ENCODE measurements around the gene ZBTB48.

DNA sequence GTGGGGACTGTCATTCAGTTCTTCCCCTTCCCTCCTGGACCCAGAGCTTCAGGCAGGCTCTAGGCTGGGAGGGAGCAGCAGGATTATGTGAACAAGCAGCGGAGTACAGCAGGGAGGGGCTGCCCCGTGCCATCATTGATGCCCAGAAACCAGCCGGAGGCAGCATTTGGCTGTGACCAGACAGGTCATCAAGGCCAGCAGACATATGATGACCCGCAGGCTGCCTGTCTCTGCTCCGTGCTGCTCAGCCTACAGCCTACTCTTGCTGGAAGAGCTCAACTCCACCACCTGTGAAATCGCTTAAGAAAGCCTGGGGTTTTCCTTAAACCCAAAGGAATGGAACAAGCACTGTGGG, 18.0 kb downstream of the ZBTB48 start:
- TF ChIP-seq POLR2A (IDR thresholded peaks at IDR 0.05; ENCODE audit: low read depth, low read length) (no peak), TAF1 (IDR thresholded peaks at IDR 0.05; ENCODE audit: borderline replicate concordance, low read depth, low read length) (no peak), POLR2AphosphoS5 (IDR thresholded peaks at IDR 0.05; ENCODE audit: low read depth, low read length) (no peak)
